GDM1 (cell line): ENCODE data around the gene MT1A.

Experiments used
- DNase-seq: peaks from one replicate; lab custom pipeline; 2025; lab: John Stamatoyannopoulos, UW

The MT1A gene

DNA sequence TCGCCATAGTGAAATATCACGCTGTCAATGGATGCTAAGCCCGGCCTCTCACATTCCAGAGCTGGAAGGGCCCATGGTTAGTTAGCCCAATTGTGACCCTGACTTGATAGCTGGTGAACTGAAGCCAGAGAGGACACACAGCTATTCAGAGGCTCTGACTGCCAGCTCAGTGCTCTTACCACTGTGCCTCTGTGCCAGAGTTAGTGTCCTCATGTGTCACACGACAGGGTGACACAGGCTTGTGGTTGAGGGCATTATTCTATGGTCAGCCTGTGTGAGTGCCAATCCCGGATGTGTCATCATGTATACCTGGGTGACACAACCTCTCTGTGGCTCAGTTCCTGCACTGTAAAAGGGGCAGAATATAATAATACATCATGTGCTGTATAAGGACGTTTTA lies 41.4 kb downstream of the MT1A start:
- DNase-seq = no peak

- peak; percentile 27 for DNase-seq
Measured at GRCh38 chr16:56681939-56682702, 43.7 kb downstream of the MT1A start, which contains the start of gene MT1X. Gene MT1X, plus strand, starts transcription at chr16:56682470. Its CDS starts 71 bp downstream, at chr16:56682541.

DNA sequence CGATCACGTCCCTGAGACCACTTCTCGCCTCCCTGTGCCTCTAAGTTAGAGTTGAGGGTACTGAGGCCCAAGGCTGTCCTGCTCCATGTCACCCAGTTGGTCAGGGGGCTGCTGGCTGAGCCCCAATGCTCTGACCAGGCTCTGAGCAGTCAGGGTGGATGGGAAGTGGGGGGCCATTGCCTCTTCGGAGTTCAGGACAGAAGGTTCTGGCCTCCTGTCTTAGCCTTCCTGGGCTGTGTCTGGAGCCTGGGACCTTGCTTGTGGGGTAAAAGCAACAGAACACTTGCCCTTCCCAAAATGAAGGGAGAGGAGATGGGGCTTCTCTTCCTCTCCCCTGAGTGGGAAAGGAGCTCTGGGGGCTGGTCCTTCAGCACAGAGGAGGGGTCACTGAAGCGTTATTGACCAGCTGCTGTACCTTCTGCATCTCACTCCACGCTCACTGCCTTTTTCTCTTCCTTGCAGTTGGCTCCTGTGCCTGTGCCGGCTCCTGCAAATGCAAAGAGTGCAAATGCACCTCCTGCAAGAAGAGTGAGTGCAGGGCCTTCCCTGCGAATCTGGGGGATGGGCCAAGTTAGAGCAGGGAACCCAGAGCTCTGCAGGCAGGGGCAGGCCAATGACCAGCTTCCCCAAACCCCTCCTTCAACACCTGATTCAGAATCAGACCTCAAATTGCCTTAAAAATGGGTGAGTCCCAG lies 44.4 kb downstream of the MT1A start:
- DNase-seq = no peak

DNA sequence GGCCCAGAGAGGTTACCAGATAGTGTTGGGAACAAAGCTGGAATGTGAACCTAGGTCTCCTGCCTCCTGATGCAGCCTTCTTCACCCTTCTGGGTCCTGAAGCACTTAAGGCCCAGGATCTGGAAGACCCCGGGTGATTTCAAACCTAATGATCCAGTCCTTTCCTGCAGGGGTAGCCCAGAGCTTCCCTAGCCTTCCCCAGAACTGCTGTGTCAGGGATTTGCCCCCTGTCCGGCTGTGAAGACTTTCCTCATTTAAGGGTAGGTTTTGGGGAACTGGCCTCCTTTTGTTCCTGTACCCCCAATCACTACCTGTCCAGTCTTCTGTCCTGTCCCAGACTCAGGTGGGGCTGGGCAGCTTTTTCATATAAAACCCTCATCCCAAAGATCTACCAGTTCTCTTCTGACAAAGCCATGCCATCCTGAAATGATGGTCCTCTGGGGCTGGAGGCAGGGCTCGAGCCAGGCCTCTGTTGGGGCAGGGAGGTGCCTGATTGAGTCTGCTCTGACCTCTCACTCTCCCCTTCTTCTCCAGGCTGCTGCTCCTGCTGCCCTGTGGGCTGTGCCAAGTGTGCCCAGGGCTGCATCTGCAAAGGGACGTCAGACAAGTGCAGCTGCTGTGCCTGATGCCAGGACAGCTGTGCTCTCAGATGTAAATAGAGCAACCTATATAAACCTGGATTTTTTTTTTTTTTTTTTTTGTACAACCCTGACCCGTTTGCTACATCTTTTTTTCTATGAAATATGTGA lies 45.1 kb downstream of the MT1A start:
- no peak for DNase-seq

DNA sequence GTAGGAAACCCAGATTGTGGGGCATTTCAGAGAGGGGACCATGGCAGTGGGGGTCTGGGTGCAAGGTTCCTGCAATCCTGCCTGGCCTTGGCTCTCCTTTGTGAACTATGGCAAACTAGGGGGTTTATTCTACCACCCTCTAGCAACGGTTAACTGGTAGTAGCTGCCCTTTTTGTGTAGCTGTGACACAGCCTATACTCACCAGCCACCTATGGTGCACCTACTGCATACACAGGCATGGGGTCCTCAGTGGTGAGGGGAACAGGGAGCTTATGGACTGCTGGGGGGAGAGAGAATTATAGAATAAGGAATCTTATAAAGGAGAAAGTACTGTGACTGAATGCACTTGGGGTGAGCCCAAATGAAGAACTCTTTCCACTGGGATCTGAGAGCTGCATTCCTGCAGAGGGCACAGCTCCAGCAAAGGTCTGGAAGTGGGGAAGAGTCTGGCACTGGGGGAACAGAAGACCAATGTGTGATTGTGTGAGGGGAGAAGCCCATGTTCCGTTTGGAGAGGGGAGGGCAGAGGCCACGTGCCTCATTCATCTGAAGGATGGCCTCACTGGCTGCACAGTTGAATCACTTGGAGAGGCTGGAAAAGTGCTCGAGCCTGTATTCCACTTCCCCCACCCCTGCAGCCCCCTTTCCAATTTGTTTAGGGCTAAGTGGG lies 45.9 kb downstream of the MT1A start:
- no peak for DNase-seq

- no peak for DNase-seq
Measured at GRCh38 chr16:56684926-56685590, 46.6 kb downstream of the MT1A start.

- DNase-seq = no peak
Measured at GRCh38 chr16:56686758-56687157, 48.3 kb downstream of the MT1A start.

DNA sequence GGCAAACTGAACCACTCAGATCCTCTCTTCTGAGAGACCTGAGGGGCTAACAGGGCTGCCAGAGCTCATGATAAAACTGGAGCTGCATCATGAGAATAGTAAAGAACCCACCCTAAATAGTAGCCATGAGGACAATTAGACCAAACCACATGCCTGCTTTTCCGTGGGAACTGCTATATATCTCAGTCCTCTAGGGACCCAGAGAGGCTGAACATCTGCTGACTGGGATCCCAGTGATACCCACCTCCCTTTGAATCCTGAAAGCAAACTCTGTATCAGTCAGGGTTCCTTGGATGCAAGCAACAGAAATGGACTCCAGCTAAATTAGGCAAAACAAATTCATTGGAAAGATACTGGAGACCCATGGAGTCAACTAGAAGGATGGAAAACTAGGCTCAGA lies 50.3 kb downstream of the MT1A start:
- DNase-seq = no peak

DNA sequence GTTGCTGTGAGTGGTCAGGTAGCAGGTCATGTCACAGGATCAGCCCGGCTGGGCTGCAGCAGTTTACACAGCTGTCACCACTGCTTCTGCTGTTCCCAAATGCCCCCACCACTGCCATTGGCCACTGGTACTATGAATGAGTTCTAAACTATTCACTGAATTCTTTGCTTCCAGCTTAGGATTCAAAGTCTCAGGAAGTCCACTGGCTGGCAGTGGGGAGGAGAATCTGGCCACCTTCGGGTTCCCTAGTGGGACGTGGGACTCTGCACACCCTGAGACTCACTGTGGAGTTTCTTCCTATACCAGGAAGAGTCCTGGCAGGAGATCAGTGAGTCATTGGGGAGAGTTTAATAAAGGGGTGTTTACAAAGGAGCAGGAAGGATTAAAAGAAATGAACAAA lies 50.7 kb downstream of the MT1A start:
- no peak for DNase-seq
